HepG2 (cell line): Measurements from ENCODE around the gene SATB2. TPM values are rescaled to one million over a fixed set of nuclear protein-coding genes. Genes with fewer than 3 reads are reported as not detected.

ENCODE experiments used
- ATAC-seq: fragments of 200-7000 bp; cut with Tn5 transposase; 3 replicates; pipeline ENCODE4 v1.9.1; 2020; ENCODE audit warnings: mild to moderate bottlenecking, moderate library complexity
- BruUV-seq: library from RNA; stranded (reverse); fragments of 400-500 nt; replicated peaks from 2 replicates; lab custom pipeline; 2021; lab: Mats Ljungman, UMichigan
- CTCF ChIA-PET: fragments of 300-600 bp; formaldehyde crosslinking; extraction: SDS; loops from one replicate; lab custom pipeline; 2021; ENCODE audit warnings: low total read pairs, inconsistent platforms, low intra/inter-chr PET ratio; lab: Yijun Ruan, JAX
- POLR2A ChIA-PET: fragments of 350-600 bp; sonication (Branson Sonifier 250); formaldehyde crosslinking; loops from one replicate; lab custom pipeline; 2020; ENCODE audit warnings: antibody characterized with exemption, inconsistent platforms; lab: Yijun Ruan, JAX
- DNase-seq: peaks from one replicate; pipeline ENCODE4 v3.0.0-alpha.2; 2015; ENCODE audit warnings: low spot score
- FAIRE-seq: peaks from 3 replicates; lab custom pipeline; 2011; peaks lifted over from hg19 to GRCh38; lab: Jason Lieb, UNC
- H2AFZ ChIP-seq: one replicate; pipeline ENCODE4 v1.6.1; 2011; ENCODE audit warnings: low read length, inconsistent platforms
- H3K27ac ChIP-seq: fragments of 300-600 bp; 3 replicates; pipeline ENCODE4 v1.8.0; 2011; ENCODE audit warnings: mixed run types, mild to moderate bottlenecking, mixed read lengths, low read length, inconsistent platforms; ENCODE audit not compliant: insufficient read depth; ENCODE audit errors: extremely low read length
- H3K27me3 ChIP-seq, 2 experiments: fragments of 200-600 bp in 1 of 2; 2 replicates in 1 of 2; 3 replicates in 1 of 2; pipeline versions ENCODE4 v1.6.0 to v1.8.0; 2011; ENCODE audit warnings: low read length in 2 of 2, mild to moderate bottlenecking in 2 of 2, moderate library complexity in 2 of 2, inconsistent platforms in 1 of 2; ENCODE audit not compliant: insufficient read depth in 2 of 2, control insufficient read depth in 1 of 2
- H3K36me3 ChIP-seq, 2 experiments: fragments of 200-600 bp in 1 of 2; replicated peaks in 1 of 2; 2 replicates in 1 of 2; 3 replicates in 1 of 2; pipeline versions ENCODE4 v1.5.1 to v1.8.0; 2011; ENCODE audit warnings: low read length in 2 of 2, inconsistent platforms in 1 of 2; ENCODE audit not compliant: insufficient read depth in 2 of 2, control insufficient read depth in 1 of 2
- H3K4me1 ChIP-seq: 2 replicates; pipeline ENCODE4 v1.5.1; 2012; ENCODE audit warnings: low read length, inconsistent platforms; ENCODE audit not compliant: insufficient read depth
- H3K4me2 ChIP-seq: 2 replicates; pipeline ENCODE4 v1.6.0; 2011; ENCODE audit warnings: low read depth, low read length, inconsistent platforms
- H3K4me3 ChIP-seq, 3 experiments: fragments of 200-600 bp in 1 of 3; sonication (generic), shearing (Covaris generic) in 1 of 3; replicated peaks in 1 of 3; 2 replicates each; pipeline ENCODE4 v1.5.1; 2011 to 2016; ENCODE audit warnings: low read length in 3 of 3, inconsistent platforms in 2 of 3, low read depth in 2 of 3, mild to moderate bottlenecking in 2 of 3, control low read depth in 1 of 3, mixed read lengths in 1 of 3; ENCODE audit not compliant: insufficient read depth in 1 of 3
- H3K79me2 ChIP-seq: one replicate; pipeline ENCODE4 v1.6.1; 2011; ENCODE audit warnings: low read length, inconsistent platforms; ENCODE audit not compliant: insufficient read depth
- H3K9ac ChIP-seq: 2 replicates; pipeline ENCODE4 v1.6.0; 2011; ENCODE audit warnings: mild to moderate bottlenecking, low read depth, low read length, inconsistent platforms; ENCODE audit not compliant: insufficient read depth
- H3K9me3 ChIP-seq: 2 replicates; pipeline ENCODE4 v1.5.1; 2012; ENCODE audit warnings: mild to moderate bottlenecking, low read length
- H4K20me1 ChIP-seq: 2 replicates; pipeline ENCODE4 v1.6.0; 2011; ENCODE audit warnings: inconsistent platforms, mild to moderate bottlenecking, low read length, moderate library complexity; ENCODE audit not compliant: insufficient read depth
- AGO1 ChIP-seq: fragments of 200-400 bp; formaldehyde crosslinking; IDR thresholded peaks from 2 replicates; pipeline ENCODE4 v1.6.1; 2017; ENCODE audit warnings: mild to moderate bottlenecking, low read depth, low read length, moderate library complexity; ENCODE audit not compliant: poor library complexity, severe bottlenecking
- AKNA ChIP-seq: sonication (generic); formaldehyde crosslinking; IDR thresholded peaks from 2 replicates; pipeline ENCODE4 v1.4.0; 2020; ENCODE audit warnings: missing genetic modification reagents, borderline replicate concordance
- BATF2 ChIP-seq: sonication (generic); formaldehyde crosslinking; IDR thresholded peaks from 2 replicates; pipeline ENCODE4 v1.8.0; 2022; ENCODE audit warnings: mild to moderate bottlenecking, missing genetic modification reagents, moderate library complexity
- HDAC2 ChIP-seq: sonication (generic); formaldehyde crosslinking; IDR thresholded peaks from 2 replicates; pipeline ENCODE4 v1.4.0; 2020; ENCODE audit warnings: missing genetic modification reagents
- HOXA7 ChIP-seq: sonication (generic); formaldehyde crosslinking; IDR thresholded peaks from 2 replicates; pipeline ENCODE4 v1.8.1; 2022; ENCODE audit warnings: mild to moderate bottlenecking, missing genetic modification reagents, moderate library complexity
- IRX3 ChIP-seq: sonication (generic); formaldehyde crosslinking; IDR thresholded peaks from 2 replicates; pipeline ENCODE4 v1.8.1; 2023; ENCODE audit warnings: mild to moderate bottlenecking, low read depth, missing genetic modification reagents, borderline replicate concordance
- KDM4B ChIP-seq: sonication (generic); formaldehyde crosslinking; IDR thresholded peaks from 2 replicates; pipeline ENCODE4 v1.4.0; 2020; ENCODE audit warnings: missing genetic modification reagents
- NR0B2 ChIP-seq: sonication (generic); formaldehyde crosslinking; IDR thresholded peaks from 2 replicates; pipeline ENCODE4 v1.4.0; 2020; ENCODE audit warnings: mild to moderate bottlenecking, missing genetic modification reagents
- SCMH1 ChIP-seq: sonication (generic); formaldehyde crosslinking; IDR thresholded peaks from 2 replicates; pipeline ENCODE4 v1.9.0; 2021; ENCODE audit warnings: missing genetic modification reagents, mild to moderate bottlenecking, borderline replicate concordance
- TOE1 ChIP-seq: sonication (generic); formaldehyde crosslinking; IDR thresholded peaks from 2 replicates; pipeline ENCODE4 v1.4.0; 2020; ENCODE audit warnings: mild to moderate bottlenecking, missing genetic modification reagents
- ZNF160 ChIP-seq: sonication (generic); formaldehyde crosslinking; IDR thresholded peaks from 2 replicates; pipeline ENCODE4 v1.8.0; 2022; ENCODE audit warnings: mild to moderate bottlenecking, inconsistent platforms, missing genetic modification reagents
- ZNF382 ChIP-seq: sonication (generic); formaldehyde crosslinking; IDR thresholded peaks from 2 replicates; pipeline ENCODE4 v1.5.0; 2020; ENCODE audit warnings: missing genetic modification reagents, mild to moderate bottlenecking, borderline replicate concordance
- ZNF543 ChIP-seq: sonication (generic); formaldehyde crosslinking; IDR thresholded peaks from 2 replicates; pipeline ENCODE4 v1.4.0; 2020; ENCODE audit warnings: mild to moderate bottlenecking, missing genetic modification reagents
- ZSCAN25 ChIP-seq: sonication (generic); formaldehyde crosslinking; IDR thresholded peaks from 2 replicates; pipeline ENCODE4 v1.8.0; 2022; ENCODE audit warnings: mild to moderate bottlenecking, missing genetic modification reagents
- WGBS: methylation state at CpG from one replicate; pipeline ENCODE4 v1.1.6; 2017; ENCODE audit warnings: low lambda C conversion rate; 5-methylcytosine and 5-hydroxymethylcytosine counted together
- in situ Hi-C: cut with HindIII; loops from 2 replicates; pipeline ENCODE4 v1.10.0; 2017; ENCODE audit warnings: low pct_unique_long_range_greater_than_20kb; ENCODE audit not compliant: extremely low pct_ligation_motif_present
- intact Hi-C: fragments of 100-400 bp; cut with micrococcal nuclease; formaldehyde crosslinking; loops from one replicate; pipeline ENCODE4 v1.10.0; 2022; ENCODE audit not compliant: unreplicated experiment
- polyA plus RNA-seq, 8 experiments: library from polyadenylated mRNA; depleted of rRNA in 3 of 8; stranded (reverse) in 7 of 8; unstranded in 1 of 8; fragments of >200 nt; fragmentation: Illumina TruSeq in 4 of 8; extraction: Trizol in 4 of 8; gene quantifications; 2 replicates each; pipeline versions ENCODE4 v1.2.1 to v1.2.3, GENCODE V29; 2011 to 2016; ENCODE audit warnings: low read depth in 4 of 8, missing spikeins in 1 of 8, mixed read lengths in 1 of 8; ENCODE audit not compliant: insufficient read depth in 1 of 8
- total RNA-seq, 5 experiments: library from RNA; depleted of rRNA; stranded (reverse); fragments of >200 nt; fragmentation: Illumina TruSeq; extraction: Trizol; gene quantifications; 2 replicates each; pipeline ENCODE4 v1.2.3, GENCODE V29; 2016; ENCODE audit warnings: low read depth in 1 of 5
- TF ChIP-seq, protein P1 (sequence below): sonication (generic); formaldehyde crosslinking; IDR thresholded peaks from 2 replicates; pipeline ENCODE4 v1.9.0; 2022; ENCODE audit warnings: missing genetic modification reagents, mild to moderate bottlenecking, borderline replicate concordance

The SATB2 gene
- total and polyA plus RNA-seq, 2 of the 13 experiments (the other 11 are each of a cell fraction or from before 2014, with no cell fraction given) = 2.5 to 5.5 TPM

DNA sequence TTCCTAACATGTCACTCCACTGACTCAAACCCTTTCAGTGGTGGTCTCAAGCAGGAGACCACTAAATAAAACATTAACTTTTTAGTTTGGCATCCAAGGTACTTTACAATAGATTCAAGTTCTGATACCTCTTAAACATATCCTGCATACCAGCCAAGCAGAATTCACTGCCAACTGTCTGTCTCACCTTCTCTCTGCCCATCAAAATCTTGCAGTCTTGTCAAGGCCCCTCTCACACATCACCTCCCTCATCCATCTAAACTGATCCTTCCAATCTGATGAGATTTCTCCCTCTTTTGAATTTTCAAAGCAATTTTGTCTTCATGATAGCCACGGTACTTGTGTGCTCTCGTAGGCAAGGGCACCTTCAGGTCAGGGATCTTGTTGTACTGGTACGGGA lies 43.7 kb downstream of the SATB2 start (continued):
- TF ChIP-seq AKNA (no peak), ZNF160 (CRISPR knock-in tag) (no peak), ZNF543 (no peak)

- Histone ChIP-seq H3K27ac (no peak overlapping the region), H3K4me3 (no peak overlapping the region), H4K20me1 (no peaks in the 10 kb centered on the region), H3K79me2 (no peaks in the 10 kb centered on the region), H3K4me1 (no peaks in the 10 kb centered on the region), H3K36me3 (no peaks in the 10 kb centered on the region; a peak in 1 of 5 replicates), H3K27me3 (no peaks in the 10 kb centered on the region), H3K9me3 (no peaks in the 10 kb centered on the region), H3K4me2 (no peak overlapping the region), H3K9ac (no peak overlapping the region), H2AFZ (no peak overlapping the region)
- ATAC-seq (no peak), DNase-seq (no peak), FAIRE-seq (no peak)
- in situ Hi-C loops = no loop called here
- no TSS peak for BruUV-seq
- intact Hi-C loops = no loop called here
- POLR2A ChIA-PET = no interaction called here
- CTCF ChIA-PET = no interaction called here
- 30% methylated on average over 4 of the region's 4 CpGs for WGBS
- TF ChIP-seq, protein P1, sequence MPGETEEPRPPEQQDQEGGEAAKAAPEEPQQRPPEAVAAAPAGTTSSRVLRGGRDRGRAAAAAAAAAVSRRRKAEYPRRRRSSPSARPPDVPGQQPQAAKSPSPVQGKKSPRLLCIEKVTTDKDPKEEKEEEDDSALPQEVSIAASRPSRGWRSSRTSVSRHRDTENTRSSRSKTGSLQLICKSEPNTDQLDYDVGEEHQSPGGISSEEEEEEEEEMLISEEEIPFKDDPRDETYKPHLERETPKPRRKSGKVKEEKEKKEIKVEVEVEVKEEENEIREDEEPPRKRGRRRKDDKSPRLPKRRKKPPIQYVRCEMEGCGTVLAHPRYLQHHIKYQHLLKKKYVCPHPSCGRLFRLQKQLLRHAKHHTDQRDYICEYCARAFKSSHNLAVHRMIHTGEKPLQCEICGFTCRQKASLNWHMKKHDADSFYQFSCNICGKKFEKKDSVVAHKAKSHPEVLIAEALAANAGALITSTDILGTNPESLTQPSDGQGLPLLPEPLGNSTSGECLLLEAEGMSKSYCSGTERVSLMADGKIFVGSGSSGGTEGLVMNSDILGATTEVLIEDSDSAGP (CRISPR knock-in tag) = no peak
- TF ChIP-seq ZSCAN25 (CRISPR knock-in tag) (no peak), NR0B2 (no peak), TOE1 (CRISPR knock-in tag) (no peak), AGO1 (no peak), IRX3 (CRISPR knock-in tag) (no peak), KDM4B (CRISPR knock-in tag) (no peak), HOXA7 (CRISPR knock-in tag) (no peak), HDAC2 (CRISPR knock-in tag) (no peak), ZNF382 (no peak), SCMH1 (CRISPR knock-in tag) (no peak), BATF2 (CRISPR knock-in tag) (no peak)
Measured at GRCh38 chr2:199409759-199410529, 47.8 kb downstream of the SATB2 start.
